Kidney epithelial cell (primary cell): Measurements from ENCODE around the gene CKMT1A. TPM values are rescaled to one million over a fixed set of nuclear protein-coding genes. Genes with fewer than 3 reads are reported as not detected.
"Not testable (repeated sequence)": the region's sequence is repeated elsewhere in the genome, so short reads cannot be mapped to it uniquely, and the experiment has no call there.

Experiments
- DNase-seq: peaks from one replicate; pipeline ENCODE4 v3.0.0-alpha.2; 2010; ENCODE audit warnings: low read depth
- H3K27me3 ChIP-seq: 2 replicates; pipeline ENCODE4 v1.6.0; 2011; ENCODE audit warnings: low read length; ENCODE audit not compliant: control insufficient read depth, insufficient read depth
- H3K36me3 ChIP-seq: 2 replicates; pipeline ENCODE4 v1.5.1; 2011; ENCODE audit warnings: low read length; ENCODE audit not compliant: control insufficient read depth, insufficient read depth
- H3K4me3 ChIP-seq: 2 replicates; pipeline ENCODE4 v1.5.1; 2011; ENCODE audit warnings: low read depth, mild to moderate bottlenecking, control low read depth, low read length
- CTCF ChIP-seq: IDR thresholded peaks from 2 replicates; pipeline ENCODE4 v1.5.1; 2011; ENCODE audit warnings: mild to moderate bottlenecking, moderate library complexity, low read length, control low read depth, inconsistent platforms; ENCODE audit not compliant: insufficient read depth, poor library complexity, severe bottlenecking
- total RNA-seq: library from RNA; depleted of rRNA; stranded (reverse); fragments of >200 nt; gene quantifications from 2 replicates; pipeline ENCODE4 v1.2.3, GENCODE V29; 2015

Gene CKMT1A
- 6.5 and 8.8 TPM in 2 replicates for total RNA-seq

- not testable (repeated sequence) for H3K27me3 ChIP-seq, DNase-seq, H3K36me3 ChIP-seq, H3K4me3 ChIP-seq
These were observed at the start of gene CKMT1A for GRCh38 chr15:43693148-43694022. CKMT1A (plus strand) TSS chr15:43693859; CDS start chr15:43694051, 192 bp downstream.

- Histone ChIP-seq H3K36me3 (no peaks in the 10 kb centered on the region), H3K27me3 (no peaks in the 10 kb centered on the region), H3K4me3 (peak within 1 kb of the TSS; percentile 18)
- TF ChIP-seq CTCF = no peak
- DNase-seq = no peak
These were observed 44.8 kb upstream of the CKMT1A start, which contains the start of gene CATSPER2 for GRCh38 chr15:43648649-43649429. CATSPER2 (minus strand) TSS chr15:43648844; CDS start chr15:43648061, 783 bp downstream.

DNA sequence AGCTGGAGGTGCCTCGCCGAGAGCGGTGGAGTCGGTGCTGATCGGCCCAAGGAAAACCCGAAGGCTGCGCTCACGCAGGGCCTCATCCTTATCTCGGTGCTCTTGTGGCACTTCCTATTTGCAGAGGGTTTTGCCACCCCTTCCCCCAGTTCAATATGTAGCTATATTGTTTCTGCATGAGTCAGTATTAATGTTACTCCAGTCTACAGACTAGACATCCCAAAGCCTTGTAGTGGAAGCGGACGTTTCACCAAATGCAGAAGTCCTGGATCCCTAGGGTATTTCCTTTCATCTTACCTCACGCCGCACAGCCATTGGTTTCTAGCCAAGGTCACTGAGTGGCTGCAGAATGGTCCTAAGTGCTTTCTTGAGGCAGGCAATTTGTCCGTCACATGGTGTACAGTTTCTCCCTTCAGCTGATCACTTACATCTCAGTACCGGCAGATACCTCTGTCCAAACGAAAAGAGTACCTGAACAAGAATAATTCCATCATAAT lies 44.2 kb upstream of the CKMT1A start:
- H3K27me3 ChIP-seq, DNase-seq, H3K36me3 ChIP-seq: not testable (repeated sequence)
- peak overlapping the region; percentile 18 for H3K4me3 ChIP-seq

DNA sequence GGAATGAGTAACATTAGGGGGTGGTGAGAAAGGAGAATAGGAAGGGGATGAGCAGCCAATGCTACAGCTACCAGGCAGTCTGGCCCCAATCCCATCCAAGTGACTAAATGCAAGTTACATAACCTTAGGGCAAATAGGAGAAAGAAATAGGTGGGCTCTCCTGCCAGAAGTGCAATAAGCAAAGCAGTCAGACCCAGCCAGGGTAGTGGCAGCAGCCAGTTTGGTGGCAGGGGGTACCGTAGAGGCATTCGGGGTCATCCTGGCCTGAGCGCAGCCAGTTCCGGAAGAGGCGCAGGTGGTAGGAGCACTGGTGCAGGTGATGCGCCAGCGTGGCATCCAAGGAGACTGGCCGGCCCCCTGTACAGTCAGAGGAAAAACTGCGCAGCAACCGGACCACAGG lies 33.9 kb upstream of the CKMT1A start:
- not testable (repeated sequence) for H3K36me3 ChIP-seq, H3K4me3 ChIP-seq, DNase-seq, H3K27me3 ChIP-seq

GRCh38 chr15:43662293-43662692 lies 31.4 kb upstream of the CKMT1A start:
- not testable (repeated sequence) for DNase-seq, H3K36me3 ChIP-seq, H3K27me3 ChIP-seq, H3K4me3 ChIP-seq

- DNase-seq, H3K27me3 ChIP-seq, H3K4me3 ChIP-seq: not testable (repeated sequence)
These were observed 30.3 kb upstream of the CKMT1A start for GRCh38 chr15:43663333-43663732.

GRCh38 chr15:43666177-43666576 lies 27.5 kb upstream of the CKMT1A start:
- not testable (repeated sequence) for DNase-seq, H3K4me3 ChIP-seq, H3K36me3 ChIP-seq, H3K27me3 ChIP-seq

More at GRCh38 chr15:43663333-43663732, 30.3 kb upstream of the CKMT1A start:
- not testable (repeated sequence) for H3K36me3 ChIP-seq

GRCh38 chr15:43674175-43674574 lies 19.5 kb upstream of the CKMT1A start:
- H3K27me3 ChIP-seq, H3K36me3 ChIP-seq, H3K4me3 ChIP-seq, DNase-seq: not testable (repeated sequence)

GRCh38 chr15:43689604-43690301 lies 3.9 kb upstream of the CKMT1A start:
- H3K36me3 ChIP-seq, H3K27me3 ChIP-seq, DNase-seq, H3K4me3 ChIP-seq: not testable (repeated sequence)

DNA sequence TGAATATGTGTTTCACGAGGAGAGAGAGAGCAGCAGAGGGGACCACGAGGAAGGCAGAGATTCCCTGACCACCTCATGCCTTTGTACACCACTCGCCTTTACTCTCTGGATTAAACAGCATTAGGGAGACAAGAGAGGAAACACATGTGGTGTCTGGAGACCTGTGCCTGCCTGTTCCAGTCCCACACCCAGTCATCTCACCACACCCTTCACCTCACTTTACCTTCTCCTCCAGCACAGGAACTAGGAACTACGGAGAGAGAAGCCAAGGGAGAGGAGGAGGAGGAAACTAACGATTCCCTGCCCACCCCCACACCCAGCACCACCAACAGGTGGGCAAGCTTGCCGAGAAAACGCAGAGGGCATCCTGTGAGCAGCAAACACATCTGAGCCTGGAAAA lies 980 bp upstream of the CKMT1A start:
- DNase-seq, H3K27me3 ChIP-seq, H3K36me3 ChIP-seq, H3K4me3 ChIP-seq: not testable (repeated sequence)
